Activated CD8-positive, alpha-beta memory T cell treated with anti-CD3 and anti-CD28 coated beads, Interleukin-2, amount 50 U/mL, for 1 hour (primary cell): Measurements from ENCODE around the gene MTPN.

ENCODE experiments used
- DNase-seq: peaks from one replicate; pipeline ENCODE4 v3.0.0-alpha.2; 2020; ENCODE audit errors: extremely low read depth

MTPN gene

DNA sequence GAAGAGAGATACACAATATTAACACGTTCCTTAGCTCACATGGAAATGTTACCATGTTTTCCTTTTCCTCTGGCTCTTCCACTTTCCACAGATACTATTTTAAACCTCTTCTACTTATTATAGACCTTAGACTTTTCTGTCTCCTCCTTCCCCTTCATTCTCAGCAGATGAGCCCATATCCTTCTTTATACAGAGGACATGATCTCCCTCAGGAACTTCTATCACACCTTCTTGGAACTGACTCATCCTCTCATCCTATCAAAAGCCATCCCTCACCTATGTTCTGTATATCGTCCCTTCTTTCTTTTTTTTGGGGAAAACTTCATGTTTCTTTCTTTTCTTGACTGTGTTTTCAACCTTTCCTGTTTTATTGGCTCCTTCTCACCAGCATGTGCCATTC is 20.8 kb downstream of the MTPN start:
- no peak for DNase-seq

DNA sequence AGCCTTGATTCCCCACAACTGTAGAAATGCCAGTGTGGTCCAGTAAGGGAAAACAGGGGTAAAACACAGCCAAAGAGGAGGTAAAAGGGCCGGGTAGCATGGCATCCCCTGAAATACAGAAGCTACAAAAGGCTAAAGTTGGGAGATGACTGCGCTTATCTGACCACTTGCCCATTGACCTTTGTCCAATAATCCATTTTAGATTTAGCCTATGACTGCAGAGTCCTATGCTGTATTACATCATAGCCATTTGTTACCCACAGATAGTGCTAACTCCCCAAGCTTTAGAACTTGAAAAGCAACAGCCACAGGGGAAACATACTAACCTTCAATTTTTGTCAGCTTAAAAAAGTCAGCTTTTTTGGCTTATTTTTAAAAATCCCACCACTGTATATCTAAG is 26.2 kb downstream of the MTPN start:
- DNase-seq, result no peak

DNA sequence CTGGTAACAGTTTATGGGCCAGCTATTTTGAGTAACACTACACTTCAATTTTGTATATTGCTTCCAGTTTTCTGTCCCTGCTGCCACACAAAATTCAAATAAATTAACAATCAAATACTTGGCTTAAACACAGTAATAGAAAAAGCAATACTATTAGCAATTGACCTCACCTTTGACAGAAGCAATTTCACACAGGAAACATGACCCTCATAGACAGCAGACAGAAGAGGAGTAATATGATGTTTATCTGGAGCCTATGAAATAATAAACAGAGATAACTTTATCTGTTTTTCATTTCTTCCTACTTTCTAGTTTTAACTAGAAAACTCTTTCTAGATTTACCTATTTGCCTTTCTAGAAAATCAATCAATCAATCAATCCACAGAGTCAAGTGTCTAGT is 26.7 kb downstream of the MTPN start:
- DNase-seq, result no peak

DNA sequence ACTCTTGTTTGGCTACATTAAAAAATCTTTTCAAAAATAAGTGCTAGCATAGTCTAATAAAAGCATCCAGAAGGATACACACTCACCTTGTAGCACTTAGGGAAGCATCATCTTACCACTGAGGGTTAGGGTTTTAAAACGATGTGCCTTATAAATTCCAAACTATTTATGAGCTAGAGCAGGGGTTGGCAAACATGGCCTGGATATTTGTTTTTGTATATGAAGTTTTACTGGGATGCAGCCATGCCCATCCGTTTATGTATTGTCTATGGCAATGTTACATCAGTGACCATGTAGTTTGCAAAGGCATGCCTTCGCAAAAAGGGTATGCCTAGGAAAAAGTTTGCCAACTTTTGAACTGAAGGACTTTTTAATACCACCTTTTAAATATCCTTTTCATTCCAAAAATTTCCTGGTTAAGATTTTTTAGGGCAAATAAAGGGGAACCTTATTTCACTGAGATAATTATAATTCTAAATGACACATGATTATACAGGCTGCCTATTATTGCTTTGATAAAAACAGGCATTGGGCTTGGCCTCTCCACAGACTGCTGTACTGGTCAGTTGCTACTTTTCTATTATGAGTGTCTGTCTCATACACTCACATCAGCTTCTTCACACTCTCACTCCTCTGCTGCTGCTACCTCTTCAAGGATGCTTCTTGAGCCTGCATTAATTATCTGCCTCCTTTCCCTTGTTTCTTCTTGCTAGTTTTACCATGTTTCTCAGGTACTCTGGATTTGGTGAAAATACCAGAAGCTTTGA is 30.7 kb downstream of the MTPN start:
- no peak for DNase-seq

DNA sequence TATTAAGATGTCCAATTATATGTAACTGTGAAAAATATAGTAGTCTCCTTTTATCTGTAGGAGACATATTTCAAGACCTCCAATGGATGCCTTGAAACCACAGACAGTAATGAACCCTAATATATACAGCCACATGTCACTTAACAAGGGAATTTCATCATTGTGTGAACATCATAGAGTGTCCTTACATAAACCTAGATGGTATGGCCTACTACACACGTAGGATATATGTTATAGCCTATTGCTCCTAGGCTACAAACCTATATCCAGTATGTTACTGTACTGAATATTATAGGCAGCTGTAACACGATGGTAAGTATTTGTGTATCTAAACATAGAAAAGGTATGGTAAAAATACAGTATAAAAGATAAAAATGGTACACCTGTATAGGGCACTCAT is 32.4 kb downstream of the MTPN start:
- DNase-seq, result no peak

DNA sequence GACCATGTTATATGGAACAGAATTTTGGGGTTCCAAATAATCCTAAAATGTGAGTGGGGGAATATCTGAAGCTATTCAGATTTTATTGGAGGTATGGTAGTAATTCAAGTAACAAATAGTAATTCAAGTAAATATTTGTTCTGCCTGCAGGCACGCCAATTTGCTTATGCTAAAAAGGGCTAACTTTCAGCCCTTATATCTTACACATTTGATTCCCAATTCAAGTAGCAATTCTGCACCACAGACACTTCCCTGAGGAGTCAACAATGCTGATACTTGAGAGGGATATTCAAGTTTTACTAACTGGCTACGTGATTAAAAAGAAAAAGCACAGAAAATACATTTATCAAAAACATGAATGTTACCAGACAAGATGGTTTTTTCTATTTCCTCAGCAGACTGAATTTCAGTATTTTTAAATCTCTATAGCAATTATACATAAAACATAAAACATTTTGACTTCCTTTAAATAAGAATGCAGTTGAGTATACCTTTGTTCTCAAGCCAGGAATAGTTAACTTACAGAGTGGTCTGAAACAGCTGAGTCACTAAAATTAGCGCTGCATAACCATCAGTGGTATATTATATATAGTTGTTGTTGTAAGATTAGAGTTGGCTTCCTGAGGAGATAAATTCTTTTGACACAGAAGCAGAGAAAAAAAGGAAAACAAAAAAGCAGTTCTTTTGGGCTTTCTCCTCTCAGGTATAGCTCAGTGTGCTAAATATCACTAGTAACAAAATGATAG is 33.9 kb downstream of the MTPN start:
- no peak for DNase-seq

DNA sequence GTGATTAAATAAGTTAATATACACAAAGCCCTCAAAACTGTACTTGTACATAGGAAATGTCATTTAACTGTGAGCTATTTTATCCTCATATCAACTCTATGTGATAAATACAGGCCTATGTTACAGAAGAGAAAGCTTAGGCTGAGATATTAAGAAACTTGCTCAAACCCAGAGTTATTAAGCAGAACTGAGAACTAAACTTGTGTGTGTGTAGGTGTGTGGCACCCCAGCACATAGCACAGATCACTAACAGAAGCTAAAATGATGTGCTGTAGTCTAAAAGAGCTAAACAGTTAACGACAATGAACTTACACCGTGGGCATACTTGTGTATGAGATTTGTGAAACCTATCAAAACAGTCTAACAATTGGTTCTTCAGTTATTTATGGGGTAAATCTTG is 34.5 kb downstream of the MTPN start:
- no peak for DNase-seq

DNA sequence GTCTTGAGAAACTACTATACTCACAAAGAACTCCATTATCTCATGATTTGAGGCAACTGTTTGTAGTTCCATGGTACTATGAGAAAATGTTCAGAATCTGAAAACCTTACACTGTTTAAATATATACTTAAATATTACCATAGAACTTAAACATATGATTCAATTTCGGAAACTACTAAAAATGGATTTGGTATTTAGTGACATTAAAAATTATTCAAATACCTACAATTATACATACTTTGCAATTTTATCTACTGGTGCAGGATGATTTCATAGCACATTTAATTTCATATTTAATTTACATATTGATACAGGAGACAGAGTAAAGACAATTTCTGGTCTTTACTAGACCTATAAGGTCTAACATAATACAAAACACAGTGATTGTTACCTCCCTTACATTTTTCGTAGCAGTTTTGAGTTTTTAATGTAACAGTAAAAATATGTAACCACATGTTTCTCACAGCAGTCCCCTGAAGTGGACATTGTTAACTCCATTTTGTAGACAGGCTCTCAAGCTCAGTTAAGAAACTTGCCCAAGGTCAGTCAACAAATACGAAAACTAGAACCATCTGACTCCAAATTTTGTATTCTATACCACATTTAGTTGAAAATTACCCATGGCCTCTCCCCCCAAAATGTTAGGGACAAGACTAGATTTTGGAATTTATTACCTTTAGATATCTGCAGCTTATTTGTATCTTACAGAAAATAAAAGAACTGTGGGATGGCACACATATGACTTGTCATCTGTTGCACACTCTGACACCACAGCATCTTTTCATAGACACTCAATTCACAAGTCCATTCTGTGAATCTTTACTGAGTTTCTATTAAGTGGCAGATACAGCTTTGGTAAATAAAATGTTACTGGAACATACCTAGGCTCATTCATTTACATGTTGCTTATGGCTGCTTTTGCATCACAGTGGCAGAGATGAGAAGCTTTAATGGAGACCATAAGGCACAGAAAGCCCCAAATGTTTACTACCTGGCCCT is 36.8 kb downstream of the MTPN start:
- no peak for DNase-seq

DNA sequence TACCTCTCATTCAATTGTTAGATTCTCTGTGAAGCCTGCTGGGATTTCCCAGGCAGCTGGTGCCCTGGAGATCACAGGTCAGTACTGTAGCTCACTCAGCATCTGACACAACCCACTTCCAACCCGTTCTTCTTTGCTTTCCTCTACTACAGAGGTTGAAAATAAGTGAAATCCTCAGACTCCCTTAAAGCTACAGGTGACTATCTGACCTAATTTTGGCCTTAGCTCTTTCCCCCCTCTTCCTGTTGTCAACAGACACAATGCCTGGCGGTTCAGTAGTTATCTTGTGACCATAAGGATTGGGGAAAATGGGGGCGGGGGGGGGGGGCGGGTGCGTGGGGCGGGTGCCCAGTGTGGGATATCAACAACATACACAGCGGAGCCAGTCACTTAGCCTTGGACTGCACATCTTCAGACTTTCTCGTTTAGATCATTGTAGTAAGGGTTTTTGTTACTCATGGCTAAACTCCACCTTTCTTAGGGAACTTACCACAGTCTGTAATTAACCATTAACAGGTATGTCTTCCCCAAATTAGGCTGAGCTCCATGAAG is 37.8 kb downstream of the MTPN start:
- DNase-seq, result no peak

DNA sequence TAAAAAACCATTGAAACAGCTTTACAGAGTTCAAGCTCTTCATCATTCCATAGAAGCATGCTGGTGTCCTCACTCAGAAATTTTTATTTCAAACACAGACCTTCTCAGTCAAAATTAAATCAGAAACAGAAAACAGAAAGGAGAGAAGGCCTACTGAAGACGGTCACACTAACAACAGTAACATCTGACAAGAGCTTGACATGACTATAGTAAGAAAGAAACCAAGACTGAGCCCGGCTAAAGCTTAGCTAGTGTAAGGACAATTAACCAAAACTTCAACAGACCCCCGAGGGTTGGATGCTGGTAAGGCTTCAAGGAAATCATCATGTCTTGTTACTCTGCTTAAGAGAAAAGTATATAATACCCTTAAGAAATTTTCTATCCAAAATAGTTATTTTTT is 38.6 kb downstream of the MTPN start:
- no peak for DNase-seq

DNA sequence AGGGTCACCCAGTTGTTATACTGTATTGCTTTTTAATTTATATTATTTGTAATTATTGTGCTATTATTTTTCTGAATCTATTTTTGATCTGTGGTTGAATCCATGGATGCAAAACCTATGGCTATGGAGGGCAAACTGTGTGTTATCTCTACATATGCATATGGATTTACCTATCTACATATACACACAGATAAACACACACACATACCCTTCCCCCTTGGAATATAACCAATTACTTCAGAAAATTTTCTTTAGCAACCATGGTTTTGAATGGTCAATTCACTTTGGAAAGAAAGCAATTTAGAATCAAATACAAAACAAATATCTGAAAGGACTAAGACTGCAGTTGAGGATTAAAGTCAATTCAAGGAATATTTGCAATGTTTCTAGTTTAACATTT is 39.1 kb downstream of the MTPN start:
- no peak for DNase-seq

DNA sequence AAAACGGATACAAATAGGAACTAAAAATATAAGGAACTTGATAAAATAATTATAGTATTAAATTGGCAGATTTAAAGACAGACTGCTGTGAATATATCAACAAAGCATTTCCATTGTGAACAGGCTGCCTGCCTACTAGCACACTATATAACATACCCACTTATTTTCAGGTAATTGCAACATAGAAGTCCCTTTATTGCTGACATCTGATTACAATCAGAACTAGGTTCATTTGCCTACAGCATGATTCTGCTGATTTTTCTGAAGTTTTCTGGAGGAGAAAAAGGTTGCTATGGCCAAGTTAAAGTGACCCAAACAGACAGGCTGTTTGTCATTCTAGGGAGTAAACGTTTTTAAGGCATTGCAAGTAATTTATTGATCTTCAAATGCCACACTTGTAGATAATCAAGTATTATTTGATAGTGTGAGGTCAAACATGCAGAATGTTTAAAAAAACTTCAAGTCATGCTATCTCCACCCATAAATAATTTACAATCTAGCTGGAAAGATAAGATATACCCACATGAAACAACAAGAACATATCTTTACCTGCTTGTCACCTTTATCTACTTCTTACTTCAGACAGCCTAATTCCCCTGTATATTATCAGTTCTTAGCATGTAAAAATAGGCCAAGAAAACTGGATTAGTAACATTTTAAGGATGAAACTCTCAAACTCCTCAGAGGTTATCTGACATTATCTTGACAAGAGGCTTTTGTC is 40.5 kb downstream of the MTPN start:
- DNase-seq, result no peak

DNA sequence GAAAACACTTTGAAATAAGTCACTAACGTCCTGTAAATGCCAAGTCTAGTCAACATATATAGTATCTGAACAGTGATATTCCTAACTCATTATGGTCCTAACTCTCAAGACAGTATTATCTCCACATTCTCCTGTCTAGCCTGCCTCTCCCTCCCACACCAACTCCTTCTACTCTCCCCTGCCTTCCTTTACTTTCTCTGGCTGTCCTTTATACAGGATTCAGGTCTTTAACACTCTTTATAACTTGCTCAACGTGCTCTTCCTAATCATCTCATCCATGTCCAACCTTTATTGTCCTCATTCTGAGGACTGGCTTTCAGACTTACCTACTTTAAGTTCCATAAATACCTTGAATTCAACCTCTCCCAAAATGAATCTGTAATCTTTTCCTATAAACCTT is 42.5 kb downstream of the MTPN start:
- no peak for DNase-seq

DNA sequence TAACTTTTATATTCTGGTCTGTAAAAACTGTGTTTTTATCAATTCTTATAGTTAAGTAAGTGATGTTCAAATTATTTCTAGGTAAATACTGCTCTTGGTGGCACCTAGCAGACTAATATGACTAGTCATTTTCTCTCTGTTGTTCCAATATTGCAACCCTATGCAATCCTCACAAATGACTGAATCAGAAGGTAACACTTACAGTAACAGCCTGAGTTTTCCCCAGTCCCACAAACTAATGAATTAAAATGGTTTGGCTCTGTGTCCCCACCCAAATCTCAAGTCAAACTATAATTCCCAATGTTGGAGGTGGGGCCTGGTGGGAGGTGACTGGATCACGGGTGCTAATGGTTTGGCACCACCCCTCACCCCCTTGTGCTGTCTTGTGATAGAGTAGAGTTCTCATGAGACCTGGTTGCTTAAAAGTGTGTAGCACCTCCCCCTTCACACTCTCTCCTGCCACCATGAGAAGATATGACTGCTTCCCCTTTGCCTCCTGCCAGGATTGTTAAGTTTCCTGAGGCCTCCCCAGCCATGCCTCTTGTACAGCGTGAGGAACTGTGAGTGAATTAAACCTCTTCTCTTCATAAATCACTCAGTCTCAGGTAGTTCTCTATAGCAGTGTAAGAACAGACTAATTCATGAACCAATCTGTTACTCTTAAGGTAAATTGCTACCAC is 43.5 kb downstream of the MTPN start:
- DNase-seq, result no peak

DNA sequence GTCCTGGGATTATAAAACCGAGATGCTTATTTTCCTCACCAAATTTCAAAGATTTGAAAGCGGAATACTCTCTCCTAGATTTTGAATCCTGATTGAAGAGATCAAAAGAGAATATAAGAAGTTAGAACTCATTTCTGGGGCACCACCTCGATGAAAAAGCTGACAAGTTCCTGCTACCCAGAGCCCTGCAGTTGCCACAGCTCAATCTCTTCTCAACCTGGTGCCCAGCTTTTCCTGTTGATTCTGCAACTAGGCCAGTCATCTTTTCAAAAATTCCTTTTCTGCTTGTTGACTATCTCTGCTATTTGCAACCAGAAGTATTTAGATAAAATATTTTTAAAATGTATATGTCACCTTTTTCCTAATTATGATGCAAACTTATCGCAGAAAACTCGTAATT is 45.0 kb downstream of the MTPN start:
- DNase-seq, result no peak

DNA sequence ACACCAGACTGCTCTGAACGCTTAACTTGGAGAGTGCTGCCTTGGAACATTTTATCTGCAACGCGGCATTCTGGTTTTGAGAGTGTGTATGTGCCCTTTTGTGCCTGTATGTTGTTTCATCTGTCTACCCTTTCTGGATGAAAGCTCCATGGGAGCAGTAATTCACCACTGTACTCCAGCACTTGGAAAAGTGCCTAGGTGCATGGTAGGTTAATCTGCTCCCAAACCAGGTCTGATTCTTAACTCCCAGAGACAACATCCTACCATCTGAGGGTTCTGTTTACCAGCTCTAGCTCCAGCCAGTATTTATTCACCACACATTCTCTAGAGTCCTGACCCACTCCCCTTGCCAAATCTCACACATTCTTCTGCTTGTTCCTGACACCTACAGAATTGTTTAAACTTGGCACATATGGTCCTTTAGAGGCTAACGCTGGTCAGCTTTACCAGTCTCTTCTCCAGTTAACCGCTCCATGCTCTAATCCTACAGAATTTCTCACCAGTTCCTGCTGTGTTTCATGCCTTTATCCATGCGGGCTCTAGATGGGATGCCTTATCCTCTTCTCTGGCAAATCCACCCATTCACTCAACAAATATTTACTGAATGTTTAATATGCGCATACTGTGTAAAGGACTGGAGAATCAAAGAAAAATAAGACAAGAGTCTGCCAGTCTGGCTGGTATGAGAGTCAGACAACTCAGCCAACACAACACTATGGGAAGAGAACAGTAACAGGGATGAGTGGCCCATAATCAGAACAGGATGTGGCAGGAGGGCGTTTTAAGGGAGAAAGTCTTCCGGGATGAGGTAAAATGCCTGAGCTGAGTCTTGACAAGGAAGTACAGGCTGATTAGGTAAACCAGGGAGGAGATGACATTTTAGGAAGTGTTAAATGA is 46.3 kb downstream of the MTPN start:
- DNase-seq, result no peak

DNA sequence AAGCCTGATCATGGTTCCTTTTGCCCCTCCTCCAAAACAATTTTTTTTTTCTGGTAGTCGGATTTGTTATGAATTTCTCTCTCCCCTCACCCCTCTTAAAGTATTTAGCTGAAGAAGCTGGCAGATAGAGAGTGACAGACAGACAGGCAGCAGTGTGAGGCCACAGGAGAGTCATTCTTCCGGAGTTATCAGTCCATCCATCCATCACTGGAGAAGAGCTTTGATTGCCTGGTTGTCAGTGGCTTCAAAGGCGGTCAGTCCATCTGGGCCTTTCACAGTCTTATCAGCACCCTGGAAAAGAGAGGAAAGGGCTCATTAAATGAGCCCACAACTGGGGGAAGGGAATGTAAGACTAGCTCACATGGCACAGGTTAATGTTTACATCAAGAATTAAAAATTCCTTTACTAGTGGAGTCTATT is 47.4 kb downstream of the MTPN start:
- no peak for DNase-seq

DNA sequence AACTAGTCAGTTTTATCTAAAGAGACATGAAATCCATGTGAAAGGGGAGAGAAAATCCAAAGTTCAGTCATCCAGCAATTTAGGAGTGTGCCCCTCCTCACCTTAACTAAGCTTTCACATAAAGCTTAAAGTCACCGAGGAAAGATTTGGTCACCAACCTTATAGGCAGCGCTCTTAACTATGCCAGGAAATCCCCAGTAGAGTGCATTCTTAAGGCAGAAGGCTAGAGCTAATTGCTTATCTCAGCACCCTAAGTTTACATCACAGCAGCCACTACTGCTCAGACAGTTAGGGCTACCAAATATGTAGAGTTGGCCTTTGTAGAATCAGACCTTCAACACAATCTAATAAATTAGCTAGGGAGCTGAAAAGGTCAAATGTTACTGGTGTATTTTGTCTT is 47.9 kb downstream of the MTPN start:
- no peak for DNase-seq

DNA sequence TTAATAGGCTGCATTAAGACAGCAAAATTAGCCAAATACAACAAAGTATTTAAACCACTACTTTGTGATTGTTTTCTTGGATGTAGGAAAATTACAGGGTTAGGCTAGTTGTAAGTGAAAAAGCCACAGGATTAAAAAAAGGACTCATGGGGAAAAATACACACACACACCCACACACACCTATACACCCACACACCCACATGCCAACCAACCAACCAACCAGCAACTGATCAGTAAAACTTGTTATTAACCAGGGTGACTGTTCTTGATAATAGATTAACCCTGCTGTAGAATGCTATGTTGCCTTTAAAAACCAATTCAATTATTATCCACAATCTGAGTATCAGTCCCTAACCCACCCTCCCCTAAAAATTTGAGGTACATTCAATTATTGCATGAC is 49.0 kb downstream of the MTPN start:
- no peak for DNase-seq

DNA sequence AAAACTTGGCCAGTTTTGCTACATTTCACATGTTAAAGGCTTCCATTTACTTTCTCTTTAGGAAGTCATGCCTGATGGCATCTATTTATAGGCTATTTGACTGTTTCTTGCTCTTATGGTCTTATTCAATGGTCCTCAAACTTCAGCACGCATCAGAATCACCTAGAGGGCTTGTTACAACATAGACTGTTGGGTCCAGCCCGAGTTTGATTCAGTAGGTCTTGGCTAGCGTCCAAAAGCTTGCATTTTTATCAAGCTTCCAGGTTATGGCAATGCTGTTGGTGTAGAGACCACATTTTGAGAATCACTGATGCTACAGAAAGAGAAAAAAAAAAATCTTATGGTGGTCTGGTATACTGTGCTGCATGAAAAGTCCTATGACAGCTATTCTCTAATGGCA is 51.9 kb downstream of the MTPN start:
- no peak for DNase-seq
